ENCODE measurements around the gene FGFBP3. TPM values are rescaled to one million over a fixed set of nuclear protein-coding genes. Genes with fewer than 3 reads are reported as not detected.
A peak's percentile ranks its signal among the peaks of the same experiment; 100 is the strongest.

The FGFBP3 gene
- total RNA-seq, 1 experiment from 2014 or later: 1.2 TPM

- H2AFZ ChIP-seq (ENCODE audit: low read depth, low read length, poor library complexity, severe bottlenecking): peak overlapping the region; percentile 87
- H4K20me1 ChIP-seq (ENCODE audit: insufficient read depth): no peaks in the 10 kb centered on the region
- no peaks in the 10 kb centered on the region for H3K9me3 ChIP-seq (ENCODE audit: control insufficient read depth in 1 of 2, insufficient read depth in 1 of 2, low read depth in 1 of 2, low read length in 2 of 2)
- peak; percentile 42 for DNase-seq (ENCODE audit: low read depth, low spot score)
- peak; percentile 88 for ATAC-seq
- H3K4me2 ChIP-seq (ENCODE audit: low read length): peak overlapping the region; percentile 66
- intact Hi-C loops (cut with micrococcal nuclease): no loop called here
- CTCF ChIA-PET: no interaction called here
- BruUV-seq (replicated peaks): no TSS peak
- no peak overlapping the region for H3K27ac ChIP-seq (ENCODE audit: low read depth, low read length)
- no peaks in the 10 kb centered on the region for H3K36me3 ChIP-seq (ENCODE audit: control insufficient read depth in 1 of 2, insufficient read depth in 2 of 2, low read length in 2 of 2)
- H3K4me1 ChIP-seq (ENCODE audit: control insufficient read depth in 1 of 2, insufficient read depth in 2 of 2, low read length in 2 of 2): peaks cover 13 to 15% of the 10 kb centered on the region in 2 experiments
- H3K27me3 ChIP-seq (ENCODE audit: insufficient read depth, low read length): no peaks in the 10 kb centered on the region
- 0 out of 2 replicates have a peak overlapping the region, but pooled peaks have one; percentile 21 for H3K9ac ChIP-seq (ENCODE audit: low read length)
- peak overlapping the region in 1 of 2 experiments; percentile 12; a peak in 1 of 4 replicates for H3K4me3 ChIP-seq (replicated peaks in 1 of 2; ENCODE audit: low read depth in 1 of 2, low read length in 2 of 2)
- H3K9me2 ChIP-seq (ENCODE audit: insufficient read depth): no peaks in the 10 kb centered on the region
- RAD21 ChIA-PET (ENCODE audit: low non-redundant PET in 1 of 2, low total read pairs in 2 of 2, uncharacterized antibody in 2 of 2, unreplicated experiment in 2 of 2): no interaction called here
- POLR2A ChIA-PET: no interaction called here
- H3K79me2 ChIP-seq (ENCODE audit: insufficient read depth, low read length): no peaks in the 10 kb centered on the region
- TF ChIP-seq SP1 (IDR thresholded peaks at IDR 0.05; ENCODE audit: low read depth) (peak; percentile 46), CTCF (IDR thresholded peaks at IDR 0.05 in 2 of 3, conservative IDR thresholded peaks at IDR 0.05 in 1 of 3; ENCODE audit: borderline replicate concordance in 1 of 3, insufficient read depth in 1 of 3, low read depth in 2 of 3, low read length in 2 of 3) (no peak), EGR1 (IDR thresholded peaks at IDR 0.05; ENCODE audit: low read depth) (no peak), MAX (IDR thresholded peaks at IDR 0.05) (peak; percentile 38; the same call in 1 of the 2 replicates), ZNF274 (IDR thresholded peaks at IDR 0.05; ENCODE audit: low read depth, low read length) (no peak), ELF1 (IDR thresholded peaks at IDR 0.05; ENCODE audit: borderline replicate concordance, low read depth) (no peak), FOSL1 (IDR thresholded peaks at IDR 0.05; ENCODE audit: low read depth) (peak; percentile 95), SRF (IDR thresholded peaks at IDR 0.05; ENCODE audit: low read depth) (0 out of 2 replicates have a peak, but pooled peaks have one; percentile 42), POLR2A (IDR thresholded peaks at IDR 0.05; ENCODE audit: borderline replicate concordance, extremely low read depth, insufficient read depth, insufficient read length) (no peak), POLR2AphosphoS5 (IDR thresholded peaks at IDR 0.05; ENCODE audit: low read depth, low read length) (no peak; the same call in 1 of the 2 replicates), EZH2 (IDR thresholded peaks at IDR 0.05) (no peak), EZH2phosphoT487 (IDR thresholded peaks at IDR 0.05; ENCODE audit: borderline replicate concordance) (no peak), RAD21 (IDR thresholded peaks at IDR 0.05; ENCODE audit: low read depth) (no peak), ZFX (IDR thresholded peaks at IDR 0.05) (no peak), TCF7L2 (IDR thresholded peaks at IDR 0.05; ENCODE audit: borderline replicate concordance, extremely low read depth, insufficient read depth, insufficient read length) (peak; percentile 8), JUND (IDR thresholded peaks at IDR 0.05) (peak; percentile 88), CBX3 (IDR thresholded peaks at IDR 0.05; ENCODE audit: low read depth) (peak; percentile 60; the same call in 1 of the 2 replicates), CEBPB (IDR thresholded peaks at IDR 0.05; ENCODE audit: low read depth) (peak; percentile 91), YY1 (IDR thresholded peaks at IDR 0.05; ENCODE audit: extremely low read depth, insufficient replicate concordance, low read depth, low read length) (no peak), ATF3 (IDR thresholded peaks at IDR 0.05) (no peak), SIN3A (IDR thresholded peaks at IDR 0.05; ENCODE audit: low read depth) (no peak), ZBTB33 (IDR thresholded peaks at IDR 0.05; ENCODE audit: extremely low read depth, insufficient replicate concordance, low read length) (no peak)
Measured at GRCh38 chr10:91901784-91902677, 7.3 kb downstream of the FGFBP3 start.

All from HCT116 (cell line).